WI38 (cell line): Measurements from ENCODE around the gene SH2B2.

ENCODE experiments used
- H3K4me3 ChIP-seq: 2 replicates; pipeline ENCODE4 v1.5.1; 2011; ENCODE audit warnings: low read depth, mild to moderate bottlenecking, control low read depth, low read length
- CTCF ChIP-seq: IDR thresholded peaks from 2 replicates; pipeline ENCODE4 v1.5.1; 2012; ENCODE audit warnings: low read depth, mild to moderate bottlenecking, control low read depth, low read length

SH2B2 gene

GRCh38 chr7:102255916-102256315 lies 30.8 kb upstream of the SH2B2 start:
- H3K4me3 ChIP-seq: no peak overlapping the region
- no peak for TF ChIP-seq CTCF

GRCh38 chr7:102258073-102258748 lies 28.5 kb upstream of the SH2B2 start:
- TF ChIP-seq CTCF: no peak
- no peak overlapping the region for H3K4me3 ChIP-seq

- no peak overlapping the region for H3K4me3 ChIP-seq
- no peak for TF ChIP-seq CTCF
Observed at GRCh38 chr7:102258749-102259107, 27.9 kb upstream of the SH2B2 start.

GRCh38 chr7:102260856-102261255 lies 25.8 kb upstream of the SH2B2 start:
- H3K4me3 ChIP-seq: no peak overlapping the region
- TF ChIP-seq CTCF: no peak

- H3K4me3 ChIP-seq: no peak overlapping the region
- TF ChIP-seq CTCF: no peak
Observed at GRCh38 chr7:102261451-102261850, 25.2 kb upstream of the SH2B2 start.

GRCh38 chr7:102262546-102262945 lies 24.1 kb upstream of the SH2B2 start:
- no peak for TF ChIP-seq CTCF
- H3K4me3 ChIP-seq: no peak overlapping the region

GRCh38 chr7:102264367-102264891 lies 22.2 kb upstream of the SH2B2 start:
- no peak for TF ChIP-seq CTCF
- H3K4me3 ChIP-seq: no peak overlapping the region
